MM.1S (cell line): ENCODE measurements around the gene AGTRAP.

ENCODE experiments used
- EZH2 ChIP-seq: fragments of 300-600 bp; sonication (generic); optimal IDR thresholded peaks from 2 replicates; pipeline ENCODE3; 2017; ENCODE audit warnings: low read depth, mild to moderate bottlenecking, antibody characterized with exemption, low read length, mixed read lengths
- EZH2phosphoT487 ChIP-seq: fragments of 300-600 bp; sonication (generic); IDR thresholded peaks from 2 replicates; pipeline ENCODE4 v1.6.1; 2018; ENCODE audit warnings: antibody characterized with exemption, low read length
- TF ChIP-seq, protein P1 (sequence below): fragments of 300-600 bp; sonication (generic); IDR thresholded peaks from 2 replicates; pipeline ENCODE4 v1.5.1; 2016; ENCODE audit warnings: antibody characterized with exemption, low read length, mixed read lengths

DNA sequence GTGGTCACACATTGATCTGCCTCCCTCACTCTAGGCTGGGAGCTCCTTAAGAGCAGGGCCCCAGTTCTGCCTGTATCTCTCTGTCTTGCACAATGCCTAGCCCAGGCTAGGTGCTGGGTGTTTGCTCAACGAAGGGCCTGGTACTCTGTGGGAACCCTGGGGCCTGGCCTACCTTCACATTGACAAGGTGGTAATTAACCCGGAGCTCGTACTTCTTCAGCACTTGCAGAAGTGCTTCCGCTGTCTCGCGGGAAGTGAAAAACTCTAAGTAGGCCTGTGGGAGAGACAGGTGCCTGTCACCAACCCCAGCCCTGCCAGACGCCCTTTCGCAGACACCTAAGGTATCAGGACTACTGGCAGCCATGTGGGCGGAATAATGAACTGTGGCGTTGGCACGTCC, 56.2 kb downstream of the AGTRAP start:
- no peak for TF ChIP-seq EZH2phosphoT487
- TF ChIP-seq, protein P1, sequence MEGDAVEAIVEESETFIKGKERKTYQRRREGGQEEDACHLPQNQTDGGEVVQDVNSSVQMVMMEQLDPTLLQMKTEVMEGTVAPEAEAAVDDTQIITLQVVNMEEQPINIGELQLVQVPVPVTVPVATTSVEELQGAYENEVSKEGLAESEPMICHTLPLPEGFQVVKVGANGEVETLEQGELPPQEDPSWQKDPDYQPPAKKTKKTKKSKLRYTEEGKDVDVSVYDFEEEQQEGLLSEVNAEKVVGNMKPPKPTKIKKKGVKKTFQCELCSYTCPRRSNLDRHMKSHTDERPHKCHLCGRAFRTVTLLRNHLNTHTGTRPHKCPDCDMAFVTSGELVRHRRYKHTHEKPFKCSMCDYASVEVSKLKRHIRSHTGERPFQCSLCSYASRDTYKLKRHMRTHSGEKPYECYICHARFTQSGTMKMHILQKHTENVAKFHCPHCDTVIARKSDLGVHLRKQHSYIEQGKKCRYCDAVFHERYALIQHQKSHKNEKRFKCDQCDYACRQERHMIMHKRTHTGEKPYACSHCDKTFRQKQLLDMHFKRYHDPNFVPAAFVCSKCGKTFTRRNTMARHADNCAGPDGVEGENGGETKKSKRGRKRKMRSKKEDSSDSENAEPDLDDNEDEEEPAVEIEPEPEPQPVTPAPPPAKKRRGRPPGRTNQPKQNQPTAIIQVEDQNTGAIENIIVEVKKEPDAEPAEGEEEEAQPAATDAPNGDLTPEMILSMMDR, result no peak
- no peak for TF ChIP-seq EZH2
